ENCODE measurements around the gene ELAVL1.

GRCh38 chr19:7921967-7922835 lies 83.2 kb downstream of the ELAVL1 start:
- no peak for TF ChIP-seq CTCF (IDR thresholded peaks at IDR 0.05)
- no peak for TF ChIP-seq POLR2A (IDR thresholded peaks at IDR 0.05)
